B cell (primary cell): ENCODE measurements around the gene BMP7. TPM values are rescaled to one million over a fixed set of nuclear protein-coding genes. Genes with fewer than 3 reads are reported as not detected.

ENCODE experiments used
- ATAC-seq: fragments of 200-7000 bp; cut with Tn5 transposase; one replicate; pipeline ENCODE4 v1.10.0; 2021; ENCODE audit warnings: low read depth, mild to moderate bottlenecking, moderate number of reproducible peaks, moderate library complexity
- CTCF ChIA-PET: fragments of 350-600 bp; sonication (Branson Sonifier 250); formaldehyde crosslinking; loops from one replicate; lab custom pipeline; 2021; ENCODE audit warnings: antibody characterized with exemption, inconsistent platforms; lab: Charles Lee
- POLR2A ChIA-PET: fragments of 350-600 bp; sonication (Branson Sonifier 250); formaldehyde crosslinking; loops from one replicate; lab custom pipeline; 2021; ENCODE audit warnings: antibody characterized with exemption; lab: Charles Lee
- DNase-seq: peaks from one replicate; pipeline ENCODE4 v3.0.0; 2013
- H2AFZ ChIP-seq: 2 replicates; pipeline ENCODE4 v1.6.1; 2012; ENCODE audit warnings: mild to moderate bottlenecking, low read depth, low read length; ENCODE audit not compliant: insufficient read depth, poor library complexity, severe bottlenecking
- H3K27ac ChIP-seq, 2 donors: 1 replicate in 1 of 2; 2 replicates in 1 of 2; pipeline ENCODE4 v1.5.1; 2012 to 2013; ENCODE audit warnings: low read length in 2 of 2, mild to moderate bottlenecking in 2 of 2, moderate library complexity in 1 of 2
- H3K27me3 ChIP-seq, 4 experiments: fragments of 200-600 bp in 1 of 4; sonication (generic) in 1 of 4; replicated peaks in 1 of 4; 1 replicate in 2 of 4; 2 replicates in 2 of 4; pipeline versions ENCODE4 v1.6.1 to v1.7.0; 2013 to 2016; ENCODE audit warnings: low read length in 3 of 4, mild to moderate bottlenecking in 2 of 4, mixed read lengths in 1 of 4, moderate library complexity in 1 of 4; ENCODE audit not compliant: insufficient read depth in 4 of 4, control insufficient read depth in 3 of 4; ENCODE audit errors: control extremely low read depth in 1 of 4
- H3K36me3 ChIP-seq, 2 experiments: replicated peaks in 1 of 2; 1 replicate in 1 of 2; 2 replicates in 1 of 2; pipeline versions ENCODE4 v1.6.1 to v1.7.1; 2013; ENCODE audit warnings: low read length in 1 of 2; ENCODE audit not compliant: insufficient read depth in 2 of 2, control insufficient read depth in 1 of 2; ENCODE audit errors: control extremely low read depth in 1 of 2, extremely low read depth in 1 of 2
- H3K4me1 ChIP-seq, 2 donors: fragments of 200-600 bp in 1 of 2; sonication (generic) in 1 of 2; 1 replicate in 1 of 2; 2 replicates in 1 of 2; pipeline versions ENCODE4 v1.5.1 to v1.6.1; 2013 to 2017; ENCODE audit warnings: low read length in 2 of 2; ENCODE audit not compliant: control insufficient read depth in 2 of 2, insufficient read depth in 2 of 2
- H3K4me2 ChIP-seq: replicated peaks from 2 replicates; pipeline ENCODE3; 2012; ENCODE audit warnings: mild to moderate bottlenecking, low read depth, low read length; ENCODE audit not compliant: poor library complexity, severe bottlenecking
- H3K4me3 ChIP-seq, 5 experiments: fragments of 200-600 bp in 1 of 5; sonication (generic) in 1 of 5; 1 replicate in 3 of 5; 2 replicates in 2 of 5; pipeline versions ENCODE4 v1.5.1 to v1.7.0; 2011 to 2016; ENCODE audit warnings: low read length in 4 of 5, mild to moderate bottlenecking in 4 of 5, low read depth in 2 of 5, control low read depth in 1 of 5, moderate library complexity in 1 of 5; ENCODE audit not compliant: insufficient read depth in 1 of 5; ENCODE audit errors: control extremely low read depth in 1 of 5, extremely low read depth in 1 of 5
- H3K79me2 ChIP-seq: fragments of 200-600 bp; sonication (generic); one replicate; pipeline ENCODE4 v1.6.0; 2016; ENCODE audit warnings: low read length; ENCODE audit not compliant: control insufficient read depth, insufficient read depth
- H3K9ac ChIP-seq: fragments of 200-600 bp; sonication (generic); 2 replicates; pipeline ENCODE4 v1.6.1; 2017; ENCODE audit warnings: mild to moderate bottlenecking, low read length, moderate library complexity
- H3K9me3 ChIP-seq, 3 donors: one replicate each; pipeline versions ENCODE4 v1.6.1 to v1.7.1; 2013; ENCODE audit warnings: low read length in 2 of 3; ENCODE audit not compliant: control insufficient read depth in 2 of 3, insufficient read depth in 1 of 3; ENCODE audit errors: control extremely low read depth in 1 of 3
- H4K20me1 ChIP-seq: 2 replicates; pipeline ENCODE4 v1.6.0; 2012; ENCODE audit warnings: mild to moderate bottlenecking, low read length; ENCODE audit not compliant: insufficient read depth, control insufficient read depth, poor library complexity, severe bottlenecking
- H3K27ac Mint-ChIP-seq: one replicate; pipeline ENCODE4 v1.8.0; 2021; ENCODE audit warnings: mixed read lengths
- H3K27me3 Mint-ChIP-seq: one replicate; pipeline ENCODE4 v1.8.0; 2021; ENCODE audit warnings: mixed read lengths
- H3K4me1 Mint-ChIP-seq: one replicate; pipeline ENCODE4 v1.8.0; 2021; ENCODE audit warnings: mixed read lengths
- H3K4me3 Mint-ChIP-seq: one replicate; pipeline ENCODE4 v1.8.0; 2021; ENCODE audit warnings: mixed read lengths
- H3K9me3 Mint-ChIP-seq: one replicate; pipeline ENCODE4 v1.8.0; 2022; ENCODE audit warnings: mixed read lengths; ENCODE audit not compliant: insufficient read depth
- EZH2 ChIP-seq: IDR thresholded peaks from 2 replicates; pipeline ENCODE4 v1.6.1; 2012; ENCODE audit warnings: borderline replicate concordance, low read depth, mild to moderate bottlenecking, moderate library complexity, low read length; ENCODE audit not compliant: insufficient read depth, poor library complexity, severe bottlenecking
- WGBS: methylation state at CpG from one replicate; pipeline ENCODE4 v1.1.5; 2013; ENCODE audit warnings: missing lambda C conversion rate; ENCODE audit not compliant: insufficient coverage; 5-methylcytosine and 5-hydroxymethylcytosine counted together
- intact Hi-C: fragments of 100-400 bp; cut with micrococcal nuclease; formaldehyde crosslinking; loops from one replicate; pipeline ENCODE4 v1.10.0; 2022
- polyA plus RNA-seq: library from polyadenylated mRNA; depleted of rRNA; stranded (reverse); fragments of >200 nt; gene quantifications from 2 replicates; pipeline ENCODE4 v1.2.3, GENCODE V29; 2012
- total RNA-seq, 2 donors: library from RNA; stranded (reverse); fragments of 120-200 nt in 1 of 2; gene quantifications; 1 replicate in 1 of 2; 2 replicates in 1 of 2; pipeline versions ENCODE4 v1.2.3 to v1.2.4, GENCODE V29; 2013 to 2022
- TF ChIP-seq, protein P1 (sequence below): fragments of 200-600 bp; IDR thresholded peaks from one replicate; pipeline ENCODE4 v1.8.0; 2022; ENCODE audit warnings: antibody characterized with exemption, mild to moderate bottlenecking

Gene BMP7
- total and polyA plus RNA-seq, 2 donors (not counting 1 experiment from before 2014, with no cell fraction given) = not detected

DNA sequence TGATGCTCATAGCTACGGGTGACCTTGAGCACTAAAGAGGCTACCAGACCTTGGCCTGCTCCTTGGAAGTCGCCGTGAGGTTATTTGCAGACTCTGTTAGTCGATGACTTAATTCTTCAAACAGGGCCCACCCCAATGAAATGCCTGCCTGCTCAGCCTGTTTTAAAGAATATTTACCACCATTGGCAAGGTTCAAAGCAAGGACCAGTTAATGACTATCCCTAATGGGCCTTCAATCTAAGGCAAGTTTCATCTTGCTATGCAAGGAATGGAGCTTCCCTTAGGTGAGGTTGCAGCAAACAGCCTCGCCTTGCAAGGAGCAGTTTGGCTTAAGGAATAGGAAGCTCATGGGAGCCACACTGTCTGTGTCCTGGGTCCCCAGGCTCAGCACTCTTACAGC lies 40.3 kb upstream of the BMP7 start:
- H3K79me2 ChIP-seq = no peaks in the 10 kb centered on the region
- intact Hi-C loops = no loop called here
- H3K4me3 Mint-ChIP-seq = no peak overlapping the region
- WGBS = 93% methylated on average over 5 of the region's 5 CpGs
- no peaks in the 10 kb centered on the region for H3K4me1 Mint-ChIP-seq
- no peak for DNase-seq
- TF ChIP-seq, protein P1, sequence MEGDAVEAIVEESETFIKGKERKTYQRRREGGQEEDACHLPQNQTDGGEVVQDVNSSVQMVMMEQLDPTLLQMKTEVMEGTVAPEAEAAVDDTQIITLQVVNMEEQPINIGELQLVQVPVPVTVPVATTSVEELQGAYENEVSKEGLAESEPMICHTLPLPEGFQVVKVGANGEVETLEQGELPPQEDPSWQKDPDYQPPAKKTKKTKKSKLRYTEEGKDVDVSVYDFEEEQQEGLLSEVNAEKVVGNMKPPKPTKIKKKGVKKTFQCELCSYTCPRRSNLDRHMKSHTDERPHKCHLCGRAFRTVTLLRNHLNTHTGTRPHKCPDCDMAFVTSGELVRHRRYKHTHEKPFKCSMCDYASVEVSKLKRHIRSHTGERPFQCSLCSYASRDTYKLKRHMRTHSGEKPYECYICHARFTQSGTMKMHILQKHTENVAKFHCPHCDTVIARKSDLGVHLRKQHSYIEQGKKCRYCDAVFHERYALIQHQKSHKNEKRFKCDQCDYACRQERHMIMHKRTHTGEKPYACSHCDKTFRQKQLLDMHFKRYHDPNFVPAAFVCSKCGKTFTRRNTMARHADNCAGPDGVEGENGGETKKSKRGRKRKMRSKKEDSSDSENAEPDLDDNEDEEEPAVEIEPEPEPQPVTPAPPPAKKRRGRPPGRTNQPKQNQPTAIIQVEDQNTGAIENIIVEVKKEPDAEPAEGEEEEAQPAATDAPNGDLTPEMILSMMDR = no peak
- TF ChIP-seq EZH2 = no peak
- H3K27me3 Mint-ChIP-seq = peaks cover 15% of the 10 kb centered on the region
- no peak overlapping the region for H3K4me3 ChIP-seq
- no peaks in the 10 kb centered on the region for H4K20me1 ChIP-seq
- no peaks in the 10 kb centered on the region for H3K4me1 ChIP-seq
- peaks cover 0 to 10% (median 0%) of the 10 kb centered on the region in 3 donors for H3K9me3 ChIP-seq
- ChIA-PET POLR2A (no interaction called here), CTCF (no interaction called here)
- no peak overlapping the region for H2AFZ ChIP-seq
- no peak overlapping the region for H3K27ac Mint-ChIP-seq
- H3K27me3 ChIP-seq = peaks cover 0 to 7% (median 1%) of the 10 kb centered on the region in 4 experiments
- no peaks in the 10 kb centered on the region for H3K9me3 Mint-ChIP-seq
- no peak overlapping the region for H3K9ac ChIP-seq
- no peak for ATAC-seq
- H3K4me2 ChIP-seq = no peak overlapping the region
- H3K27ac ChIP-seq = no peak overlapping the region
- no peaks in the 10 kb centered on the region for H3K36me3 ChIP-seq

DNA sequence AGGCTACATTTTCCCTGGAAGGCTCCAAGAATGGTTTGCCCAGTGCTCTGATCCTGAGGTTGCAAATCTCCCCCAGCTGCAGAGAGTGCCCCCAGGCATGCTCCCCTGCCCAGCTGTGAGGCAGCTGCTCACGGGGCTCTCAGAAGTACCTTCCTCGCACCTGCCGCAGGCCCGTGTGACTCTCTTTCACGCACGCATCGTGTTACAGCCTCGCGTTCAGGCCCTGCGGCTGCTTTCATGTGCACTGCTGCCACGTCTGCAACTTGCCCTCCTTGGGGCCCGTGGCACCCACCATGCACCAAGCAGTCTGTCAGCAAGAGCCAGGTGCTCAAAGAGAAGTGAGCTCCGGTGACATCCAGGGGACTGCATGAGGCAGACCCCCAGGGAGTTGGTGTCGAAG lies 34.6 kb upstream of the BMP7 start:
- H3K27ac ChIP-seq = no peak overlapping the region
- H2AFZ ChIP-seq = no peak overlapping the region
- intact Hi-C loops = no loop called here
- no peak for TF ChIP-seq EZH2
- TF ChIP-seq, protein P1 = no peak
- no peaks in the 10 kb centered on the region for H4K20me1 ChIP-seq
- Mint-ChIP-seq H3K4me3 (no peak overlapping the region), H3K27me3 (peaks cover 11% of the 10 kb centered on the region), H3K27ac (no peak overlapping the region), H3K9me3 (no peaks in the 10 kb centered on the region), H3K4me1 (no peaks in the 10 kb centered on the region)
- H3K4me1 ChIP-seq = no peaks in the 10 kb centered on the region
- CTCF ChIA-PET = no interaction called here
- H3K36me3 ChIP-seq = no peaks in the 10 kb centered on the region
- 64% methylated on average over 14 of the region's 14 CpGs for WGBS
- no peaks in the 10 kb centered on the region for H3K79me2 ChIP-seq
- ATAC-seq (no peak), DNase-seq (no peak)
- H3K4me2 ChIP-seq = no peak overlapping the region
- no peak overlapping the region for H3K9ac ChIP-seq
- H3K9me3 ChIP-seq = peaks cover 0 to 10% (median 0%) of the 10 kb centered on the region in 3 donors
- no peak overlapping the region for H3K4me3 ChIP-seq
- POLR2A ChIA-PET = no interaction called here
- H3K27me3 ChIP-seq = peaks cover 0 to 3% (median 0%) of the 10 kb centered on the region in 4 experiments
